PFSK-1 (cell line): ENCODE results near the gene EPHA6.

Source experiments
- FOXP2 ChIP-seq: optimal IDR thresholded peaks from 2 replicates; pipeline ENCODE3; 2011; ENCODE audit warnings: borderline replicate concordance, control low read depth, inconsistent platforms; ENCODE audit not compliant: insufficient read depth; ENCODE audit errors: extremely low read length, extremely low read depth
- POLR2AphosphoS5 ChIP-seq: IDR thresholded peaks from 2 replicates; pipeline ENCODE4 v1.6.1; 2012; ENCODE audit warnings: low read depth, mild to moderate bottlenecking, control low read depth, low read length, moderate library complexity
- REST ChIP-seq, 2 experiments: IDR thresholded peaks; 2 replicates each; pipeline versions ENCODE4 v1.6.1 to v1.8.0; 2011 to 2012; ENCODE audit warnings: low read depth in 2 of 2, low read length in 2 of 2, control low read depth in 1 of 2, inconsistent platforms in 1 of 2, mild to moderate bottlenecking in 1 of 2, moderate library complexity in 1 of 2; ENCODE audit not compliant: insufficient read depth in 1 of 2
- SIN3A ChIP-seq: IDR thresholded peaks from 2 replicates; pipeline ENCODE4 v1.6.1; 2012; ENCODE audit warnings: mild to moderate bottlenecking, low read length, moderate library complexity, borderline replicate concordance; ENCODE audit not compliant: insufficient read depth
- TAF1 ChIP-seq: IDR thresholded peaks from 2 replicates; pipeline ENCODE4 v1.6.1; 2012; ENCODE audit warnings: low read length, control low read depth, borderline replicate concordance; ENCODE audit not compliant: insufficient read depth

EPHA6 gene

GRCh38 chr3:97187771-97188170 is 373.4 kb downstream of the EPHA6 start:
- no peak for TF ChIP-seq FOXP2
- no peak for TF ChIP-seq TAF1
- TF ChIP-seq REST (IDR thresholded peaks at IDR 0.05; ENCODE audit: insufficient read depth in 1 of 2, low read depth in 2 of 2, low read length in 2 of 2): no peak

- no peak for TF ChIP-seq REST (IDR thresholded peaks at IDR 0.05; ENCODE audit: insufficient read depth in 1 of 2, low read depth in 2 of 2, low read length in 2 of 2)
- TF ChIP-seq TAF1: no peak
- no peak for TF ChIP-seq POLR2AphosphoS5
- TF ChIP-seq FOXP2: no peak
- no peak for TF ChIP-seq SIN3A
These were observed 375.4 kb downstream of the EPHA6 start for GRCh38 chr3:97189835-97190234.

GRCh38 chr3:97197083-97197482 is 382.7 kb downstream of the EPHA6 start:
- TF ChIP-seq POLR2AphosphoS5 (no peak), SIN3A (no peak), FOXP2 (no peak), REST (IDR thresholded peaks at IDR 0.05; ENCODE audit: insufficient read depth in 1 of 2, low read depth in 2 of 2, low read length in 2 of 2) (no peak), TAF1 (no peak)

GRCh38 chr3:97197830-97198229 is 383.4 kb downstream of the EPHA6 start:
- TF ChIP-seq TAF1 (no peak), REST (IDR thresholded peaks at IDR 0.05; ENCODE audit: insufficient read depth in 1 of 2, low read depth in 2 of 2, low read length in 2 of 2) (no peak), SIN3A (no peak), POLR2AphosphoS5 (no peak), FOXP2 (no peak)

GRCh38 chr3:97200387-97200786 is 386.0 kb downstream of the EPHA6 start:
- no peak for TF ChIP-seq SIN3A
- no peak for TF ChIP-seq POLR2AphosphoS5
- TF ChIP-seq TAF1: no peak
- no peak for TF ChIP-seq REST (IDR thresholded peaks at IDR 0.05; ENCODE audit: insufficient read depth in 1 of 2, low read depth in 2 of 2, low read length in 2 of 2)
- TF ChIP-seq FOXP2: no peak
